ENCODE results near the gene SYPL2. TPM values are rescaled to one million over a fixed set of nuclear protein-coding genes. Genes with fewer than 3 reads are reported as not detected.

SYPL2 gene
- total RNA-seq, 4 donors from 2014 or later = 2.0 to 8.4 (median 4.2) TPM

- WGBS, 2 donors (ENCODE audit: low coverage in 1 of 2) = 5 to 8% methylated on average over 7 of the region's 7 CpGs
- H3K27me3 ChIP-seq = no peaks in the 10 kb centered on the region
- H3K9me3 ChIP-seq = no peaks in the 10 kb centered on the region
- peaks cover 5 to 48% (median 12%) of the 10 kb centered on the region in 3 donors for H3K4me1 ChIP-seq
- no peaks in the 10 kb centered on the region for H3K36me3 ChIP-seq
- peak overlapping the region; percentile 73 to 90 for H3K4me3 ChIP-seq
- peak overlapping the region; percentile 86 to 90 (median 88) for H3K27ac ChIP-seq
- TF ChIP-seq EP300 (IDR thresholded peaks at IDR 0.05) (no peak), POLR2A (IDR thresholded peaks at IDR 0.05) (no peak), CTCF (IDR thresholded peaks at IDR 0.05) (no peak), POLR2AphosphoS5 (IDR thresholded peaks at IDR 0.05) (no peak)
- no peak for ATAC-seq
Observed at GRCh38 chr1:109427171-109427467, 39.2 kb upstream of the SYPL2 start.

- ATAC-seq = no peak
- Histone ChIP-seq H3K27me3 (no peaks in the 10 kb centered on the region), H3K27ac (no peak overlapping the region), H3K36me3 (no peaks in the 10 kb centered on the region), H3K4me1 (peaks cover 0 to 14% (median 0%) of the 10 kb centered on the region in 3 donors), H3K4me3 (no peak overlapping the region), H3K9me3 (no peaks in the 10 kb centered on the region)
- TF ChIP-seq POLR2AphosphoS5 (IDR thresholded peaks at IDR 0.05) (no peak), POLR2A (IDR thresholded peaks at IDR 0.05) (no peak), EP300 (IDR thresholded peaks at IDR 0.05) (no peak), CTCF (IDR thresholded peaks at IDR 0.05) (no peak)
Observed at GRCh38 chr1:109432336-109432735, 34.0 kb upstream of the SYPL2 start.

GRCh38 chr1:109433322-109433721, 33.0 kb upstream of the SYPL2 start:
- Histone ChIP-seq H3K36me3 (no peaks in the 10 kb centered on the region), H3K27ac (no peak overlapping the region), H3K4me1 (peaks cover 0 to 4% (median 0%) of the 10 kb centered on the region in 3 donors), H3K9me3 (no peaks in the 10 kb centered on the region), H3K4me3 (no peak overlapping the region), H3K27me3 (no peaks in the 10 kb centered on the region)
- 88 to 100% methylated on average over 1 of the region's 1 CpG for WGBS, 2 donors (ENCODE audit: low coverage in 1 of 2)
- TF ChIP-seq EP300 (IDR thresholded peaks at IDR 0.05) = no peak
- TF ChIP-seq POLR2A (IDR thresholded peaks at IDR 0.05) = no peak
- TF ChIP-seq CTCF (IDR thresholded peaks at IDR 0.05) = no peak
- no peak for TF ChIP-seq POLR2AphosphoS5 (IDR thresholded peaks at IDR 0.05)
- no peak for ATAC-seq

- no peaks in the 10 kb centered on the region for H3K27me3 ChIP-seq
- H3K27ac ChIP-seq = no peak overlapping the region
- no peak overlapping the region for H3K4me3 ChIP-seq
- H3K36me3 ChIP-seq = no peaks in the 10 kb centered on the region
- TF ChIP-seq POLR2A (IDR thresholded peaks at IDR 0.05) (no peak), CTCF (IDR thresholded peaks at IDR 0.05) (no peak), POLR2AphosphoS5 (IDR thresholded peaks at IDR 0.05) (no peak), EP300 (IDR thresholded peaks at IDR 0.05) (no peak)
- WGBS, 2 donors (ENCODE audit: low coverage in 1 of 2) = 75 to 80% methylated on average over 1 of the region's 1 CpG
- no peaks in the 10 kb centered on the region for H3K4me1 ChIP-seq
- no peaks in the 10 kb centered on the region for H3K9me3 ChIP-seq
- no peak for ATAC-seq
Observed at GRCh38 chr1:109434484-109434883, 31.9 kb upstream of the SYPL2 start.

- H3K4me3 ChIP-seq = no peak overlapping the region
- H3K9me3 ChIP-seq = no peaks in the 10 kb centered on the region
- no peaks in the 10 kb centered on the region for H3K36me3 ChIP-seq
- peaks cover 10% of the 10 kb centered on the region for H3K27me3 ChIP-seq
- 62 to 100% methylated on average over 1 to 3 of the region's 3 CpGs for WGBS, 2 donors (ENCODE audit: low coverage in 1 of 2)
- no peak overlapping the region for H3K27ac ChIP-seq
- H3K4me1 ChIP-seq = no peaks in the 10 kb centered on the region
- ATAC-seq = no peak
- TF ChIP-seq CTCF (IDR thresholded peaks at IDR 0.05) (no peak), POLR2AphosphoS5 (IDR thresholded peaks at IDR 0.05) (no peak), POLR2A (IDR thresholded peaks at IDR 0.05) (no peak), EP300 (IDR thresholded peaks at IDR 0.05) (no peak)
Observed at GRCh38 chr1:109438798-109439297, 27.5 kb upstream of the SYPL2 start.

Data from gastroesophageal sphincter (tissue), 4 donors.